PFSK-1 (cell line): ENCODE measurements around the gene TTLL4.

Experiments used
- POLR2AphosphoS5 ChIP-seq: IDR thresholded peaks from 2 replicates; pipeline ENCODE4 v1.6.1; 2012; ENCODE audit warnings: low read depth, mild to moderate bottlenecking, control low read depth, low read length, moderate library complexity
- TAF1 ChIP-seq: IDR thresholded peaks from 2 replicates; pipeline ENCODE4 v1.6.1; 2012; ENCODE audit warnings: low read length, control low read depth, borderline replicate concordance; ENCODE audit not compliant: insufficient read depth

- TF ChIP-seq POLR2AphosphoS5 (no peak), TAF1 (no peak)
These were observed 89.4 kb downstream of the TTLL4 start for GRCh38 chr2:218799990-218800389.
